GM12873 (cell line): ENCODE results near the gene CLDN10.

Experiments
- TF ChIP-seq, protein P1 (sequence below): IDR thresholded peaks from 2 replicates; pipeline ENCODE4 v1.5.1; 2012; ENCODE audit warnings: low read depth, mild to moderate bottlenecking, moderate library complexity, low read length, control low read depth; ENCODE audit not compliant: insufficient read depth; ENCODE audit errors: missing control alignments

CLDN10 gene

GRCh38 chr13:95530178-95530577, 22.3 kb upstream of the CLDN10 start:
- TF ChIP-seq, protein P1, sequence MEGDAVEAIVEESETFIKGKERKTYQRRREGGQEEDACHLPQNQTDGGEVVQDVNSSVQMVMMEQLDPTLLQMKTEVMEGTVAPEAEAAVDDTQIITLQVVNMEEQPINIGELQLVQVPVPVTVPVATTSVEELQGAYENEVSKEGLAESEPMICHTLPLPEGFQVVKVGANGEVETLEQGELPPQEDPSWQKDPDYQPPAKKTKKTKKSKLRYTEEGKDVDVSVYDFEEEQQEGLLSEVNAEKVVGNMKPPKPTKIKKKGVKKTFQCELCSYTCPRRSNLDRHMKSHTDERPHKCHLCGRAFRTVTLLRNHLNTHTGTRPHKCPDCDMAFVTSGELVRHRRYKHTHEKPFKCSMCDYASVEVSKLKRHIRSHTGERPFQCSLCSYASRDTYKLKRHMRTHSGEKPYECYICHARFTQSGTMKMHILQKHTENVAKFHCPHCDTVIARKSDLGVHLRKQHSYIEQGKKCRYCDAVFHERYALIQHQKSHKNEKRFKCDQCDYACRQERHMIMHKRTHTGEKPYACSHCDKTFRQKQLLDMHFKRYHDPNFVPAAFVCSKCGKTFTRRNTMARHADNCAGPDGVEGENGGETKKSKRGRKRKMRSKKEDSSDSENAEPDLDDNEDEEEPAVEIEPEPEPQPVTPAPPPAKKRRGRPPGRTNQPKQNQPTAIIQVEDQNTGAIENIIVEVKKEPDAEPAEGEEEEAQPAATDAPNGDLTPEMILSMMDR: no peak

GRCh38 chr13:95533545-95534160, 18.9 kb upstream of the CLDN10 start:
- TF ChIP-seq, protein P1: no peak

DNA sequence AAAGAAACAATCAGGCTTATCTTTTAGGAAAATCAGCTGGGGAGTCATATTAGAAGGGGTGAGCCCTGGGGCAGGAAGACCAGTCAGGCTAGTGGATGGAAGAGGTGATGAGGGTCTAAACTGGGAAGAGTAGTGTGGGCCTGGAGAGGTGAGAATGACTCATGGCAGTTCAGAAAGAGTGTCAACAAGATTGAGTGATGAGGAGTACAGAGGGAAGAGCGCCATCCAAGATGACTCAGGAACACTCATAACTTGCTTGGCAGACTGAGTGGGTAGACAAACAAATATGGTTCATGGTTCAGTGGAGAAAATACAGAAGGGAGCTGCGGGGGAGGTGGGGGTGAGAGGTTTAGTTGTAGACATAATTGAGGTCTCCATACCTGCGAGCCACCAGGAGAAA, 17.3 kb upstream of the CLDN10 start:
- TF ChIP-seq, protein P1: no peak

DNA sequence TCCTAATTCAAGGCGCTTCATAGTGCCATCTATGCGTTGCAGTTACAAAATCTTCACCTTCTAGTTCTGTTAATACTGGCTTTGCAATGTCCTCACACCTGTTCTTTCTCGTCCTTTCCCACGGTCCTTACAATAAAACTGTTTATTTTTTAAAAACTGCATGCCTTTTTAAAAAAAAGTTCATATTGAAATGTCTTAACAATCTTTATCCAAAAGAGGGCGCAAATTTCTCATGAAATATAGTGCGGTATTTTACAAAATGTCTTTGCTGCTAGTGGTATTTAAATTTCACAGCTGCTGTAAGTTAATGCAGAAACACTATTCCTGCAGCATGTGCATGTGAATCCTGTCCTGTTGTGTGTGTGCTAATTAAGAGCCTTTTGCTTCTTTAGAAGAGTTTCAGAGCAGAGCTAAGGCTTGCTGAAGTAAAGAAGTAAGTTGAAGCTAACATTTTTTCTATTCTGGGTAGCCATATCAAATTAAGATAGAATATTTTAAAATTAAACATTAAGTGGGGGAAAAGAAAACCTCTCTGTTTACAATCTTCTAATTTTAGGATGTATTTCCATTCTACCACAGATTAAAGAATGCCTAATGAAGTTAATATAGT, 15.8 kb upstream of the CLDN10 start:
- TF ChIP-seq, protein P1: peak; percentile 36

DNA sequence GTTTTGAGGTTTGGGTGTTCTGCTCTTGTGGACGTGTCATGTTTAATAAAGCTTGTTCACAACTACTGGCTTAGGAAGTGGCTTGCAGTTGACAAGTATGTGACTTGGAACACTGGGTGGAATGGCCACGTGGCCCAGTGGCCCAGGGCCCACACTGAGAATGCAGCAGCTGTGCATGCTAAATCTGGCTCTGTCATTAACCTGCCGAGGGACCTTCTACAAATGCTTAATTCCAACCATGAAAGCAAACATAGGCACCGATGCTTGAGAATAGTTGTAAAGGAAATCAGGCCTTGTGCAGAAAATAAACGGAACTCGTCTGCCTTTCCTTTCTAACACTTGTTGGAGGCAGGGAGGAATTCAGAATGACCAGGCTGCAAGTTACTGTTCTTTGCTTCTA, 11.6 kb upstream of the CLDN10 start:
- TF ChIP-seq, protein P1: no peak

GRCh38 chr13:95541308-95541707, 11.2 kb upstream of the CLDN10 start:
- TF ChIP-seq, protein P1: no peak

DNA sequence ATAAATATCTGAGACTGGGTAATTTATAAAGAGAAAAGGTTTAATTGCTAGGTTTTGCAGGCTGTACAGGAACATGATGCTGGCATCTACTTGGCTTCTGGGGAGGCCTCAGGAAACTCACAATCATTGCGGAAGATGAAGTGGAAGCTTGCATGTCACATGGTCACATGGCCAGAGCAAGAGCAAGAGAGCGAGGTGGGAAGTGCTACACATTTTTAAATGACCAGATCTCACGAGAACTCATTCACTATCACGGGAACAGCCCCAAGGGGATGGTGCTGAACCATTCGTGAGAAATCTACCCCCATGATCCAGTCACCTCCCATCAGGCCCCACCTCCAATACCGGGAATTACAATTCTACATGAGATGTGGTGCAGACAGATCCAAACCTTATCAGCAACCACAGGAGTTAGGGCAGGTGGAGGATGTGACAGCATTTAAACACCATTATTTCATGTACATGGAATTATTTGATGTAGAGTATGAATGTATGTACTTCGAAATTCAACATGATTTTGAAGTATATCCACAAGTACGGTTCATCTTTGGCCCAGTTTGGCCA, 10.5 kb upstream of the CLDN10 start:
- TF ChIP-seq, protein P1: no peak
